NK-92 treated with Interleukin-12 subunit alpha and Interleukin-12 subunit beta, amount 100 ng/mL, for 24 hours (cell line): ENCODE measurements around the gene CTDSPL.
"Not testable (repeated sequence)": the region's sequence is repeated elsewhere in the genome, so short reads cannot be mapped to it uniquely, and the experiment has no call there.

ENCODE experiments used
- DNase-seq: peaks from one replicate; lab custom pipeline; 2025; lab: John Stamatoyannopoulos, UW

CTDSPL gene

GRCh38 chr3:37987751-37988179 is 126.1 kb downstream of the CTDSPL start:
- DNase-seq = no peak

GRCh38 chr3:37988376-37988775 is 126.7 kb downstream of the CTDSPL start:
- DNase-seq = not testable (repeated sequence)

DNA sequence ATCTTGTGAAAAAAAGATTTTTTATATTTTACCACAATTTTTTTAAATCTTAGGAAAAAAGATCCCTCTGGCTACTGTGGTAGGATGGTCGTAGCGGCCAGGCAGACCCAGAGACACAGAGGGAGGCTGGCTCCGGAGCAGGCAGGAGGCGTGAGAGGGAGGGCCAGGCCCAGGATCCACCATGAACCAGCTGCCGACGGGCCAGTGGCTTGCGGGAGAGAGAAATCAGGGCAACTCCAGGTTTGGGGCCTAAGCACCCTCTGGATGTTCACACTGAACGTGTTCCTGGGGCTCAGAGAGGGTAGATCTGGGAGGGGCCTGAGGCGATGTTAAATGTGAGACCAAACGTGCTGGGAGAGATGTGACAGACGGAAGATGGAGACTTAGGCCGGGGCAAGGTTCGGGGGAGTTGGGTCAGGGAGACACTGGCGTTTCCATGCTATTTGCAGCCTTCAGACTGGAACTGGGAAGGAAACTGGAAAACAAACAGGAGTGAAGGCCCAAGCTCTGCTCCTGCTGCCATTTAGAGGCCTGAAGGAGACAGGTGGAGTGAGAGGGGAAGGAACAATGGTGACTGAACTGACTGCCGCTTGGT is 127.3 kb downstream of the CTDSPL start:
- DNase-seq = no peak

DNA sequence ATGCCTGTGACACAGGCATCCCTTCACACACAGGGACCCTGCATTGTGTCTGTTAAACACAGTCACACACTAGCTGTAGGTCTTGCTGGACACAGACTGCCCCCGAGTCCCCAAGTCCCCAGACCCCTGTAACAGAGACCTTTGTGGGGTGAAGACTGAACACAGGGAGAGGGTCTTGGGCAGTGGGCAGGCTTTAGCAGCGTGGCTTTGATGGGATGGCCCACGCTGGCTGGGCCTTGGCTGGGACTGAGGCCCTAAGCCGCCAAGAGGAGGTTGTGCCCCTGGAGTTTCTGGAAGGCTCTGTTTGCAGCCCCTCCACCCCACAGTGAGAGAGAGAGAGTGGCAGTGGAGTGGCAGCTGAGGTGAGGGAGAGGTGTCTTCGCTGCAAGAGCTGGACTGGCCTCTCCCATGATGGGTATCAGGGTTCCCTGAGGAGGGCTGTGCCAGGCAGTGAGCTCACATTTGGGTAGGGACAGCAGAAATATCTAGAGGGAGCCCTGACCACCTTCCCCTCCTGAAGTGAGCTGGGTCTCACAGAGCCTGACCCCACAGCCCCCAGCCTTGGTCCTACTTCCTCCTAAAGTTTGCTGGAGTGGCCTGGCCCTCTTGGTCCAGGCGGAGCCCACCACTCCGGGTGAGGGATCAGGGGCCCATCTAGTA is 128.3 kb downstream of the CTDSPL start:
- no peak for DNase-seq

DNA sequence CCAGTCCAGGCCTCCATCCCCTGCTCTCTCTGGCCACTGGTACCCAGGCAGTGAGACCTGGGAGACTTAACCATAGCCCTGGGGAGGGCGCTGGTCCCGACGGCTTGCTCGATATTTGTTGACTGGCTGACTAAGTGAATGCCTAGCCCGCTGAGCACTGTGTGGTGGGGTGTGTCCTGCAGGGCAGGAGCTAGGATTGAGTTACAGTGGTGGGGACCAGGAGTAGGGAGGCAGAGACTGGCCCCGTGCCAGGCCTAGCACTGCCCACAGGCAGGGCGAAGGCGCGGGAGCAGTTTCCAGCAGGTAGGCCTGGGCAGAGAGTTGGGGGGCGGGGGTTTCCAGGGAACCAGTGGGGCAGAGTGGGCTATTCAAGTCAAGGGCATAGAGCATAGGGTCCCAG is 128.8 kb downstream of the CTDSPL start, which contains the start of gene VILL:
Gene VILL, plus strand, starts transcription at position 260 of the 400 bp plus-strand sequence. CDS start 2,887 bp downstream, outside the sequence.
- DNase-seq = no peak

GRCh38 chr3:37991109-37991508 is 129.4 kb downstream of the CTDSPL start:
- no peak for DNase-seq

- no peak for DNase-seq
Measured at GRCh38 chr3:37991823-37992222, 130.1 kb downstream of the CTDSPL start.

GRCh38 chr3:37992271-37993066 is 130.8 kb downstream of the CTDSPL start:
- DNase-seq = no peak

GRCh38 chr3:37993067-37993455 is 131.4 kb downstream of the CTDSPL start:
- DNase-seq = no peak

DNA sequence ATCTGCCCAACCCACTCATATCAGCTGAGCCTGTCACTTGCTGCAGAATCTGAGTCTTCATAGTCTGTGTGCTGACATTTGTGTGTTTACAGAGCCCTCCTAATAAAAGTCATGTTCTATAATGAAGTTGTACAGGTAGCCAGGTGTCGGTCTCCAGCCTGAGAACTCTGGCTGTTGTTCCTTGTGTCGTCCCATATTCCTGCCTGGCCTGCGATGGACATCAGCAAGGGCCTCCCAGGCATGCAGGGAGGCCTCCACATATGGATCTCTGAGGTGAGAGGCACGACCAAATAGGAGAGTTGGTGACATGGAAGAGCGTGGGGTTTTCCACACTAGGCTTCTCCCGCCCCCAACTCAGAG is 131.8 kb downstream of the CTDSPL start:
- DNase-seq = no peak

GRCh38 chr3:37993820-37994638 is 132.3 kb downstream of the CTDSPL start:
- DNase-seq = no peak

GRCh38 chr3:37994639-37994972 is 132.9 kb downstream of the CTDSPL start:
- DNase-seq = no peak

GRCh38 chr3:37995652-37996641 is 134.3 kb downstream of the CTDSPL start:
- no peak for DNase-seq

GRCh38 chr3:37996785-37997301 is 135.2 kb downstream of the CTDSPL start:
- DNase-seq = no peak

GRCh38 chr3:37997342-37997741 is 135.7 kb downstream of the CTDSPL start:
- no peak for DNase-seq

DNA sequence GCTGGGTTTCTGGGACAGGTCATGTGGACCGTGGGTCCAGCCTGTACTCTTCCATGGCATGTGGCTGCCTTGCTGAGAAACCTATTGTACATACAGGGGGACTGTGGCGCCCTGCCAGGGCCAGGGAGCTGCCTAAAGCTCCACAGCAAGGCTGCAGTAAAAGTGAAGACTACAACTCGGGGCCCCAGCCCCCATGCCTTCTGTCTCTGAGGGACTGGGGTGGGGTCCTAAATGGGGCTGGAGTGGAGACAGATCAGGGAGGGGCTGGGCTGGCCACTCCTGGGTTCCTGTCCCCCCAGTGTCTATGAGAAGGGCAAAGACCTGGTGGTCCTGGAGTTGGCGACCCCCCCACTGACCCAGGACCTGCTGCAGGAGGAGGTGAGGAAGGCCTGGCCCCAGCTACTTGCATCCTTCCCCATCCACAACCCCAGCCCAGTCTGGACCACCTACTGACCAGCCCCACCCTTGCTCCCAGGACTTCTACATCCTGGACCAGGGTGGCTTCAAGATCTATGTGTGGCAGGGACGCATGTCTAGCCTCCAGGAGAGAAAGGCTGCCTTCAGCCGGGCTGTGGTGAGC is 136.2 kb downstream of the CTDSPL start:
- DNase-seq = no peak

DNA sequence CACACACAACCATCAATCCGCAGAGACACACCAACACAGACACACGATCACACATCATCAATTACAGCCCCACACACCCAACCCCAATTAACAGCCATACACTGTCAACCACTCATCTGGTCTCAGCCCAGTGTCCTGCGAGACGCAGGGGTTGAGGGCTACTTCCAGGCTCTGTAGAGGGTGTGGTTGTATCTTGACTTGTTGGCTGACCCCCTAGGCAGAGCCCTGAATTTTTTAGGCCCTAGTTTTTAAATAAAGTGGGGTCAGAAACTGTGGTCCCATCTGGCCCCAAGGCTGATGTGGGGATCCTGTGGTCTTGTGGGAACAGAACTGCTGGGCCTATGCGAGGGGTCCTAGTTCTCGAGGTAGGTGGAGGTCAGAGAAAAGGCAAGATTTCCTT is 138.2 kb downstream of the CTDSPL start:
- no peak for DNase-seq

DNA sequence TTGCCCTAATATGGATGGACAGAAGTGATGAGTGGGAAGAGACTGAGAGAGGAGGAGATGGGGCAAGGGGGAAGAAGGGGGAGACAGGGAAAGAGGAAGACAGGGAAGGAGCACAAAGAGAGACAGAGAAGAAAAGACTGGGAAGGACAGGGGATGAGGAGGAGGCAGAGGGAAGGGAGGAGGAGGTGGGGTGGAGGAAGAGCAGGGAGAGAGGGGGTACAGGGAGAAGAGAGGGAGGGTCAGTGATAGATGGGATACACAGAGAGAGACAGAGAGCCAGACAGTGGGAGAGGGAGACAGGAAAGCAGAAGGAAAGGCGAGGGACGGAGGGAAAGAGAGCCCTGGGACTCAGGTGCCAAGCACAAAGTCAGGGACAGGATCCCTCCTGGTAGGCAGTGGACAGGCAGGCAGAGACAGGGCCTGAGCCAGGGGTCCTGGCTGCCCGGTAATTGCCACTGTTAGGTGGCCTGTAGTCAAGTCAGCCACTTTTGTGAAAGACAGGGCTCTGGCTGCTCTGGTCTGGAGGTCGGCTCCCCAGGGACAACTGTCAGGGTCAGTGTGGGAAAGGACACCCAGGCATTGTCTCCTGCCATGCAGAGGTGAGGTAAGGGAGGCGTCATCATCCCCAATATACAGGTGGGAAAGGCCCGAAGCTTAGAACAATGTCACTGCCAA is 138.7 kb downstream of the CTDSPL start:
- no peak for DNase-seq

GRCh38 chr3:38000965-38001455 is 139.3 kb downstream of the CTDSPL start:
- DNase-seq = no peak
